Mononuclear cell (primary cell): ENCODE results near the gene SETMAR. TPM values are rescaled to one million over a fixed set of nuclear protein-coding genes. Genes with fewer than 3 reads are reported as not detected.
"Not testable (repeated sequence)": the region's sequence is repeated elsewhere in the genome, so short reads cannot be mapped to it uniquely, and the experiment has no call there.

Experiments used
- H3K27me3 ChIP-seq: 2 replicates; pipeline ENCODE4 v1.6.0; 2011; ENCODE audit warnings: low read length, control low read depth; ENCODE audit not compliant: insufficient read depth
- H3K4me1 ChIP-seq: 2 replicates; pipeline ENCODE4 v1.5.1; 2011; ENCODE audit warnings: mild to moderate bottlenecking, low read length, control low read depth; ENCODE audit not compliant: insufficient read depth
- H3K4me3 ChIP-seq: 2 replicates; pipeline ENCODE4 v1.5.1; 2011; ENCODE audit warnings: mild to moderate bottlenecking, low read length, moderate library complexity
- H3K9me3 ChIP-seq: 2 replicates; pipeline ENCODE4 v1.5.1; 2011; ENCODE audit warnings: low read depth, mild to moderate bottlenecking, control low read depth, low read length
- total RNA-seq: library from RNA; depleted of rRNA; stranded (reverse); fragments of >200 nt; gene quantifications from one replicate; pipeline ENCODE4 v1.2.3, GENCODE V29; 2012

Gene SETMAR
- total RNA-seq = 9.2 TPM

- Histone ChIP-seq H3K27me3 (no peaks in the 10 kb centered on the region), H3K9me3 (no peaks in the 10 kb centered on the region), H3K4me3 (peak within 1 kb of the TSS; percentile 62), H3K4me1 (peaks cover 12% of the 10 kb centered on the region)
Measured at GRCh38 chr3:4303187-4304123, at the start of gene SETMAR. Gene SETMAR (plus strand): TSS chr3:4303369. CDS start chr3:4303371, 2 bp downstream.

GRCh38 chr3:4261406-4261805 is 41.8 kb upstream of the SETMAR start:
- Histone ChIP-seq H3K4me1 (no peaks in the 10 kb centered on the region), H3K9me3 (no peaks in the 10 kb centered on the region), H3K27me3 (no peaks in the 10 kb centered on the region), H3K4me3 (no peak overlapping the region)

GRCh38 chr3:4264040-4264439 is 39.1 kb upstream of the SETMAR start:
- Histone ChIP-seq H3K4me3 (no peak overlapping the region), H3K27me3 (no peaks in the 10 kb centered on the region), H3K9me3 (no peaks in the 10 kb centered on the region), H3K4me1 (no peaks in the 10 kb centered on the region)

- no peak overlapping the region for H3K4me3 ChIP-seq
- H3K27me3 ChIP-seq = no peaks in the 10 kb centered on the region
- no peaks in the 10 kb centered on the region for H3K9me3 ChIP-seq
- peaks cover 16% of the 10 kb centered on the region for H3K4me1 ChIP-seq
Measured at GRCh38 chr3:4270720-4271119, 32.4 kb upstream of the SETMAR start.

- Histone ChIP-seq H3K27me3 (no peaks in the 10 kb centered on the region), H3K4me1 (peaks cover 16% of the 10 kb centered on the region), H3K4me3 (no peak overlapping the region), H3K9me3 (no peaks in the 10 kb centered on the region)
Measured at GRCh38 chr3:4271834-4272233, 31.3 kb upstream of the SETMAR start.

- no peaks in the 10 kb centered on the region for H3K9me3 ChIP-seq
- no peaks in the 10 kb centered on the region for H3K4me1 ChIP-seq
- H3K27me3 ChIP-seq = no peaks in the 10 kb centered on the region
- no peak overlapping the region for H3K4me3 ChIP-seq
Measured at GRCh38 chr3:4279516-4280105, 23.6 kb upstream of the SETMAR start.

- H3K9me3 ChIP-seq = no peaks in the 10 kb centered on the region
- H3K4me1 ChIP-seq = no peaks in the 10 kb centered on the region
- H3K27me3 ChIP-seq = no peaks in the 10 kb centered on the region
- no peak overlapping the region for H3K4me3 ChIP-seq
Measured at GRCh38 chr3:4281991-4282390, 21.2 kb upstream of the SETMAR start.

GRCh38 chr3:4284865-4285264 is 18.3 kb upstream of the SETMAR start:
- no peaks in the 10 kb centered on the region for H3K27me3 ChIP-seq
- H3K9me3 ChIP-seq = no peaks in the 10 kb centered on the region
- H3K4me1 ChIP-seq = no peaks in the 10 kb centered on the region
- H3K4me3 ChIP-seq = no peak overlapping the region

- no peaks in the 10 kb centered on the region for H3K9me3 ChIP-seq
- H3K4me1 ChIP-seq = no peaks in the 10 kb centered on the region
- H3K4me3 ChIP-seq = no peak overlapping the region
- H3K27me3 ChIP-seq = no peaks in the 10 kb centered on the region
Measured at GRCh38 chr3:4289044-4289443, 14.1 kb upstream of the SETMAR start.

- Histone ChIP-seq H3K4me3 (no peak overlapping the region), H3K27me3 (no peaks in the 10 kb centered on the region), H3K9me3 (no peaks in the 10 kb centered on the region), H3K4me1 (no peaks in the 10 kb centered on the region)
Measured at GRCh38 chr3:4290272-4290893, 12.8 kb upstream of the SETMAR start.

GRCh38 chr3:4292301-4292700 is 10.9 kb upstream of the SETMAR start:
- Histone ChIP-seq H3K4me3 (no peak overlapping the region), H3K4me1 (no peaks in the 10 kb centered on the region), H3K9me3 (no peaks in the 10 kb centered on the region), H3K27me3 (no peaks in the 10 kb centered on the region)

- Histone ChIP-seq H3K4me3 (no peak overlapping the region), H3K4me1 (no peaks in the 10 kb centered on the region), H3K27me3 (no peaks in the 10 kb centered on the region), H3K9me3 (no peaks in the 10 kb centered on the region)
Measured at GRCh38 chr3:4294616-4295327, 8.4 kb upstream of the SETMAR start.

GRCh38 chr3:4296454-4296853 is 6.7 kb upstream of the SETMAR start:
- H3K4me3 ChIP-seq, H3K9me3 ChIP-seq, H3K27me3 ChIP-seq, H3K4me1 ChIP-seq: not testable (repeated sequence)

- Histone ChIP-seq H3K9me3 (no peaks in the 10 kb centered on the region), H3K4me1 (no peaks in the 10 kb centered on the region), H3K4me3 (no peak overlapping the region), H3K27me3 (no peaks in the 10 kb centered on the region)
Measured at GRCh38 chr3:4297486-4297885, 5.7 kb upstream of the SETMAR start.

GRCh38 chr3:4302747-4303146 is 422 bp upstream of the SETMAR start:
- Histone ChIP-seq H3K4me1 (peaks cover 12% of the 10 kb centered on the region), H3K4me3 (no peak overlapping the region), H3K27me3 (no peaks in the 10 kb centered on the region), H3K9me3 (no peaks in the 10 kb centered on the region)
